HG03175 (cell line): ENCODE results near the gene ARL5A.
A peak's percentile ranks its signal among the peaks of the same experiment; 100 is the strongest.
"Not testable (repeated sequence)": the region's sequence is repeated elsewhere in the genome, so short reads cannot be mapped to it uniquely, and the experiment has no call there.

Experiments used
- ATAC-seq: cut with Tn5 transposase; IDR thresholded peaks from one replicate; pipeline ENCODE4 v1.9.1; 2021; ENCODE audit warnings: mild to moderate bottlenecking, moderate library complexity; ENCODE audit not compliant: unreplicated experiment

ARL5A gene

GRCh38 chr2:151828143-151828889 is at the start of gene ARL5A:
Gene ARL5A (minus strand): TSS chr2:151828421. CDS start chr2:151828176, 245 bp downstream.
- ATAC-seq = peak; percentile 96

- ATAC-seq = not testable (repeated sequence)
These were observed 47.4 kb upstream of the ARL5A start for GRCh38 chr2:151875631-151876030.

GRCh38 chr2:151872463-151872862 is 44.2 kb upstream of the ARL5A start:
- ATAC-seq = no peak

- ATAC-seq = no peak
These were observed 41.1 kb upstream of the ARL5A start for GRCh38 chr2:151869291-151869690.

GRCh38 chr2:151862700-151863099 is 34.5 kb upstream of the ARL5A start:
- peak; percentile 99 for ATAC-seq

GRCh38 chr2:151861174-151861573 is 33.0 kb upstream of the ARL5A start:
- no peak for ATAC-seq

GRCh38 chr2:151860613-151861146 is 32.5 kb upstream of the ARL5A start:
- ATAC-seq = no peak

- no peak for ATAC-seq
These were observed 32.0 kb upstream of the ARL5A start for GRCh38 chr2:151860210-151860609.

GRCh38 chr2:151857650-151858049 is 29.4 kb upstream of the ARL5A start:
- no peak for ATAC-seq

- no peak for ATAC-seq
These were observed 26.9 kb upstream of the ARL5A start for GRCh38 chr2:151855111-151855510.

GRCh38 chr2:151853070-151853758 is 25.0 kb upstream of the ARL5A start:
- ATAC-seq = no peak

- ATAC-seq = no peak
These were observed 24.2 kb upstream of the ARL5A start for GRCh38 chr2:151852260-151853069.

- no peak for ATAC-seq
These were observed 23.5 kb upstream of the ARL5A start for GRCh38 chr2:151851761-151852160.

- ATAC-seq = no peak
These were observed 21.3 kb upstream of the ARL5A start for GRCh38 chr2:151849413-151850010.

- ATAC-seq = no peak
These were observed 17.7 kb upstream of the ARL5A start for GRCh38 chr2:151845884-151846283.

GRCh38 chr2:151845481-151845880 is 17.3 kb upstream of the ARL5A start:
- no peak for ATAC-seq

- ATAC-seq = no peak
These were observed 16.1 kb upstream of the ARL5A start for GRCh38 chr2:151844211-151844896.

GRCh38 chr2:151843691-151844061 is 15.5 kb upstream of the ARL5A start:
- no peak for ATAC-seq

- no peak for ATAC-seq
These were observed 14.8 kb upstream of the ARL5A start for GRCh38 chr2:151842830-151843690.
